Testis (tissue), 2 donors: Measurements from ENCODE around the gene DDN.

ENCODE experiments used
- POLR2A ChIP-seq: fragments of 450-650 bp; IDR thresholded peaks from one replicate; pipeline ENCODE4 v1.6.1; 2017; ENCODE audit warnings: antibody characterized with exemption, mild to moderate bottlenecking, moderate library complexity
- TF ChIP-seq, protein P1 (sequence below), 3 experiments: fragments of 450-650 bp in 2 of 3; fragments of 200-600 bp in 1 of 3; sonication (generic) in 1 of 3; IDR thresholded peaks; one replicate each; pipeline ENCODE4 v1.5.1; 2016 to 2019; ENCODE audit warnings: antibody characterized with exemption in 3 of 3, mild to moderate bottlenecking in 2 of 3, moderate library complexity in 1 of 3

DNA sequence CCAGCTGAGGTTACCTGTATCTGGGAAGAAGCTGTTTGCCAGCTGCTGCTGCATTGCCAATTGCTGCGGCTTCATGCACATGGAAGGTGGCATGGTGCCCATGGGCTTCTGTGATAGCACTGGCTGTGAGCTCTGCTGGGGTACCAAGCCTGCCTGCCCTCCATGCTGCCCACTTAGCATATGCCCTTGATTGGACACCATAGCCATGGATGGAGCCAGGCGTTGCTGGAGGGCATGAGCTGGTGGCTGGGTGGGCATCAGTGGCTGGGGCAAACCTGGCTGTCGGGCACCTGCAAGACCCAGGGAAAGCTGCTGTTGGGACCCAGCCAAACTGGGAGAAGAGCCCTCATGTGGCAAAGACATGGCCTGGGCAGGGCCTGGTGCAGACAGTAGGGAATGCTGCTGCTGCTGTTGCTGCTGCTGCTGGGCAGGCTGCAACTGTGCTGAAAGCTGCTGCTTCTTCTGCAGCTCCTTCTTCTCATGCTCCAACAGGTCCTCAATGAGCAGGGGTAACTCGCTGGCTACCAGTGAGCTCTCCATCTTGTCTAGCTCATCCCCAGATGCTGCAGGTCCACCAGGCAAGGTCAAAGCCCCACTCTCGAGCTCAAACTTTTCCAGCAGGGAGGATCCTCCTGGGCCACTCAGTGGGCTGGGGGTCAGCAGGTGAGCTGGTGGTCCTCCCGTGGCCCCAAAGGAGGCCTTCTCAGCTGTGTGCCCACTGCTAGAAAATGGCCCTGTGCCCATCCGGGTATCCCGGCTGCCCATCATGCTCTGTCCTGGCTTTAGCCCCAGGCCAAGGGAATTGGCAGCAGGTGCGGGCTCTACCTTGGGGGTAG is 38.2 kb upstream of the DDN start:
- TF ChIP-seq, protein P1, sequence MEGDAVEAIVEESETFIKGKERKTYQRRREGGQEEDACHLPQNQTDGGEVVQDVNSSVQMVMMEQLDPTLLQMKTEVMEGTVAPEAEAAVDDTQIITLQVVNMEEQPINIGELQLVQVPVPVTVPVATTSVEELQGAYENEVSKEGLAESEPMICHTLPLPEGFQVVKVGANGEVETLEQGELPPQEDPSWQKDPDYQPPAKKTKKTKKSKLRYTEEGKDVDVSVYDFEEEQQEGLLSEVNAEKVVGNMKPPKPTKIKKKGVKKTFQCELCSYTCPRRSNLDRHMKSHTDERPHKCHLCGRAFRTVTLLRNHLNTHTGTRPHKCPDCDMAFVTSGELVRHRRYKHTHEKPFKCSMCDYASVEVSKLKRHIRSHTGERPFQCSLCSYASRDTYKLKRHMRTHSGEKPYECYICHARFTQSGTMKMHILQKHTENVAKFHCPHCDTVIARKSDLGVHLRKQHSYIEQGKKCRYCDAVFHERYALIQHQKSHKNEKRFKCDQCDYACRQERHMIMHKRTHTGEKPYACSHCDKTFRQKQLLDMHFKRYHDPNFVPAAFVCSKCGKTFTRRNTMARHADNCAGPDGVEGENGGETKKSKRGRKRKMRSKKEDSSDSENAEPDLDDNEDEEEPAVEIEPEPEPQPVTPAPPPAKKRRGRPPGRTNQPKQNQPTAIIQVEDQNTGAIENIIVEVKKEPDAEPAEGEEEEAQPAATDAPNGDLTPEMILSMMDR (IDR thresholded peaks at IDR 0.05) = no peak
- no peak for TF ChIP-seq POLR2A
